AG04449 (cell line): ENCODE measurements around the gene RALB.

Source experiments
- CTCF ChIA-PET: fragments of 350-600 bp; formaldehyde crosslinking; extraction: SDS; loops from one replicate; lab custom pipeline; 2021; ENCODE audit warnings: antibody characterized with exemption; lab: Yijun Ruan, JAX
- POLR2A ChIA-PET: fragments of 400-600, 350-600 bp; formaldehyde crosslinking; extraction: SDS; loops from one replicate; lab custom pipeline; 2020; ENCODE audit warnings: antibody characterized with exemption, inconsistent platforms; lab: Yijun Ruan, JAX
- DNase-seq: peaks from one replicate; pipeline ENCODE4 v3.0.0-alpha.2; 2010; ENCODE audit warnings: low read depth, low spot score
- H3K4me3 ChIP-seq: 2 replicates; pipeline ENCODE4 v1.5.1; 2011; ENCODE audit warnings: low read depth, mild to moderate bottlenecking, control low read depth, low read length
- CTCF ChIP-seq: IDR thresholded peaks from one replicate; pipeline ENCODE4 v1.5.1; 2011; ENCODE audit warnings: mild to moderate bottlenecking, moderate library complexity, low read length, control low read depth, inconsistent platforms; ENCODE audit not compliant: insufficient read depth; ENCODE audit errors: missing control alignments

Gene RALB

GRCh38 chr2:120227111-120227991 is 25.3 kb upstream of the RALB start:
- no peak for DNase-seq
- TF ChIP-seq CTCF = no peak
- H3K4me3 ChIP-seq = no peak overlapping the region
- POLR2A ChIA-PET = interaction anchor here (1.2 kb wide), 1 partner anchor 13 kb away, joined by 6 read pairs; no protein-coding TSS in a partner anchor
- CTCF ChIA-PET = interaction anchor here (1.1 to 1.6 kb wide), 3 partner anchors 8 to 86 kb away, joined by 3 read pairs; no protein-coding TSS in a partner anchor

GRCh38 chr2:120228503-120228902 is 24.1 kb upstream of the RALB start:
- POLR2A ChIA-PET = interaction anchor here (1.2 kb wide), 1 partner anchor 12 kb away, joined by 6 read pairs; no protein-coding TSS in a partner anchor
- DNase-seq = no peak
- CTCF ChIA-PET = interaction anchor here (1.2 to 1.6 kb wide), 2 partner anchors 9 to 20 kb away, joined by 3 read pairs; no protein-coding TSS in a partner anchor
- no peak overlapping the region for H3K4me3 ChIP-seq
- no peak for TF ChIP-seq CTCF

- no peak for TF ChIP-seq CTCF
- CTCF ChIA-PET = no interaction called here
- POLR2A ChIA-PET = no interaction called here
- no peak for DNase-seq
- H3K4me3 ChIP-seq = no peak overlapping the region
These were observed 23.3 kb upstream of the RALB start for GRCh38 chr2:120229341-120229740.

- H3K4me3 ChIP-seq = no peak overlapping the region
- POLR2A ChIA-PET = no interaction called here
- CTCF ChIA-PET = interaction anchor here (1.5 kb wide), 1 partner anchor 82 kb away, joined by 7 read pairs; no protein-coding TSS in a partner anchor
- no peak for TF ChIP-seq CTCF
- DNase-seq = no peak
These were observed 21.9 kb upstream of the RALB start for GRCh38 chr2:120230515-120231471.

- POLR2A ChIA-PET = no interaction called here
- no peak for TF ChIP-seq CTCF
- CTCF ChIA-PET = interaction anchor here (1.5 kb wide), 1 partner anchor 82 kb away, joined by 7 read pairs; no protein-coding TSS in a partner anchor
These were observed 21.1 kb upstream of the RALB start for GRCh38 chr2:120231564-120231973.

More at GRCh38 chr2:120231564-120231973, 21.1 kb upstream of the RALB start:
- no peak for DNase-seq
- no peak overlapping the region for H3K4me3 ChIP-seq
